Sigmoid colon (tissue), 7 donors: ENCODE measurements around the gene CCDC192. TPM values are rescaled to one million over a fixed set of nuclear protein-coding genes. Genes with fewer than 3 reads are reported as not detected.

Source experiments
- DNase-seq: peaks from one replicate; pipeline ENCODE4 v3.0.0-alpha.2; 2019
- H3K27ac ChIP-seq, 4 donors: fragments of 200-600 bp; sonication (generic); one replicate each; pipeline ENCODE4 v1.5.1; 2016 to 2019; ENCODE audit warnings: mild to moderate bottlenecking in 1 of 4
- H3K27me3 ChIP-seq, 3 donors: fragments of 200-600 bp; sonication (generic); one replicate each; pipeline ENCODE4 v1.5.1; 2019; ENCODE audit warnings: mild to moderate bottlenecking in 1 of 3
- H3K36me3 ChIP-seq, 4 donors: fragments of 200-600 bp; sonication (generic); one replicate each; pipeline ENCODE4 v1.5.1; 2016 to 2019
- H3K4me1 ChIP-seq, 4 donors: fragments of 200-600 bp; sonication (generic); one replicate each; pipeline ENCODE4 v1.5.1; 2017 to 2019
- H3K4me3 ChIP-seq, 4 donors: fragments of 200-600 bp; sonication (generic); one replicate each; pipeline ENCODE4 v1.5.1; 2017 to 2019; ENCODE audit warnings: mild to moderate bottlenecking in 2 of 4, moderate library complexity in 1 of 4
- H3K9me3 ChIP-seq, 4 donors: fragments of 200-600 bp in 3 of 4; sonication (generic) in 3 of 4; one replicate each; pipeline versions ENCODE4 v1.5.1 to v1.6.1; 2013 to 2019
- CTCF ChIP-seq, 4 experiments: fragments of 450-650 bp in 3 of 4; fragments of 200-600 bp in 1 of 4; IDR thresholded peaks; one replicate each; pipeline ENCODE4 v1.5.1; 2016 to 2019; ENCODE audit warnings: antibody characterized with exemption in 4 of 4, mild to moderate bottlenecking in 3 of 4, moderate library complexity in 2 of 4
- EP300 ChIP-seq, 4 donors: sonication (generic); formaldehyde crosslinking; IDR thresholded peaks; one replicate each; pipeline ENCODE4 v1.6.1; 2017; ENCODE audit warnings: antibody characterized with exemption in 4 of 4
- POLR2A ChIP-seq, 2 donors: fragments of 450-650 bp; IDR thresholded peaks; one replicate each; pipeline ENCODE4 v1.6.1; 2016; ENCODE audit warnings: antibody characterized with exemption in 2 of 2, mild to moderate bottlenecking in 2 of 2, moderate library complexity in 2 of 2
- POLR2AphosphoS5 ChIP-seq, 4 donors: sonication (generic); formaldehyde crosslinking; IDR thresholded peaks; one replicate each; pipeline ENCODE4 v1.6.1; 2017; ENCODE audit warnings: antibody characterized with exemption in 4 of 4
- WGBS, 2 donors: extraction: QIAGEN DNeasy Blood & Tissue Kit; methylation state at CpG; one replicate each; pipeline ENCODE4 v1.1.7; 2013; 5-methylcytosine and 5-hydroxymethylcytosine counted together
- intact Hi-C: fragments of 100-400 bp; cut with DNase I; formaldehyde crosslinking; loops from one replicate; pipeline ENCODE4 v1.15.1; 2023
- polyA plus RNA-seq, 3 donors: library from polyadenylated mRNA; stranded (reverse); fragments of 200-250 nt; gene quantifications; one replicate each; pipeline ENCODE4 v1.2.3, GENCODE V29; 2013
- total RNA-seq, 4 donors: library from RNA; depleted of rRNA; stranded (reverse); fragments of >200 nt; gene quantifications; one replicate each; pipeline ENCODE4 v1.1.0, GENCODE V29; 2016
- donor health status: healthy with polysubstance abuse.
- donor health status: Bipolar disorder and iron deficiency.
- donor health status: healthy.

The CCDC192 gene
- total and polyA plus RNA-seq, 7 donors: 0.36 to 2.4 TPM; not detected in 5

- Histone ChIP-seq H3K27me3 (no peaks in the 10 kb centered on the region), H3K4me1 (peaks cover 0 to 19% (median 18%) of the 10 kb centered on the region in 4 donors), H3K27ac (no peak overlapping the region), H3K9me3 (no peaks in the 10 kb centered on the region), H3K4me3 (no peak overlapping the region), H3K36me3 (no peaks in the 10 kb centered on the region)
- DNase-seq: no peak
- 28 to 36% methylated on average over 3 of the region's 3 CpGs for WGBS, 2 donors
- TF ChIP-seq POLR2AphosphoS5 (IDR thresholded peaks at IDR 0.05) (no peak), POLR2A (IDR thresholded peaks at IDR 0.05) (no peak), EP300 (IDR thresholded peaks at IDR 0.05) (no peak), CTCF (IDR thresholded peaks at IDR 0.05) (no peak)
- intact Hi-C loops: no loop called here
Measured at GRCh38 chr5:127802477-127802865, 99.3 kb downstream of the CCDC192 start.

- H3K4me3 ChIP-seq: no peak overlapping the region
- no peaks in the 10 kb centered on the region for H3K9me3 ChIP-seq
- DNase-seq: no peak
- WGBS, 2 donors: 75% methylated on average over 6 of the region's 6 CpGs
- H3K4me1 ChIP-seq: peaks cover 0 to 19% (median 18%) of the 10 kb centered on the region in 4 donors
- intact Hi-C loops: no loop called here
- no peaks in the 10 kb centered on the region for H3K27me3 ChIP-seq
- no peaks in the 10 kb centered on the region for H3K36me3 ChIP-seq
- TF ChIP-seq CTCF (IDR thresholded peaks at IDR 0.05) (no peak), POLR2A (IDR thresholded peaks at IDR 0.05) (no peak), POLR2AphosphoS5 (IDR thresholded peaks at IDR 0.05) (no peak), EP300 (IDR thresholded peaks at IDR 0.05) (no peak)
- H3K27ac ChIP-seq: no peak overlapping the region
Measured at GRCh38 chr5:127804886-127805426, 101.8 kb downstream of the CCDC192 start.

GRCh38 chr5:127805448-127805847, 102.3 kb downstream of the CCDC192 start:
- 85 to 87% methylated on average over 1 of the region's 1 CpG for WGBS, 2 donors
- intact Hi-C loops: no loop called here
- TF ChIP-seq POLR2A (IDR thresholded peaks at IDR 0.05) (no peak), POLR2AphosphoS5 (IDR thresholded peaks at IDR 0.05) (no peak), EP300 (IDR thresholded peaks at IDR 0.05) (no peak), CTCF (IDR thresholded peaks at IDR 0.05) (no peak)

DNA sequence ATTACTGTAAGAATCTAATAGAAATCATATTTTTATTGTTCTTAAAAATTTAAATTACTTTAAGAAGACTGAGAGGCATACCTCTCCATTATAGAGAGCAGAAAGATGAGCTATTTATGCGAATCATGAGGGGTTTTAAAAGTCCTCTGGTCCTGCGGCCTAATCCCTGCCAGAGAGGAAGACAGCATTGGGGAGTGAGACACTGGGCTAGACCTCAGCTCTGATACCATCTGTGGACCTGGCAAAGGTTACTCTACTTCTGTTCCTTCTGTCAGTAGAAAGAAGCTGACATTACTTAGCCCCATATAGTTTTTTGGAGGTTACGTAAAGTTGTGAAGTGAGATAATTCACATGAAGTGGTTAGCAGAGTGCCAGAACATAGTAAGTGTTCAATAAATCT, 103.6 kb downstream of the CCDC192 start:
- 95% methylated on average over 3 of the region's 3 CpGs for WGBS, 2 donors
- DNase-seq: no peak
- TF ChIP-seq POLR2A (IDR thresholded peaks at IDR 0.05) (no peak), POLR2AphosphoS5 (IDR thresholded peaks at IDR 0.05) (no peak), EP300 (IDR thresholded peaks at IDR 0.05) (no peak), CTCF (IDR thresholded peaks at IDR 0.05) (no peak)
- H3K4me1 ChIP-seq: peaks cover 0 to 16% (median 15%) of the 10 kb centered on the region in 4 donors
- H3K36me3 ChIP-seq: no peaks in the 10 kb centered on the region
- no peaks in the 10 kb centered on the region for H3K27me3 ChIP-seq
- H3K27ac ChIP-seq: no peak overlapping the region
- no peak overlapping the region for H3K4me3 ChIP-seq
- intact Hi-C loops: no loop called here
- H3K9me3 ChIP-seq: no peaks in the 10 kb centered on the region

More at GRCh38 chr5:127805448-127805847, 102.3 kb downstream of the CCDC192 start:
- H3K4me3 ChIP-seq: no peak overlapping the region
- H3K36me3 ChIP-seq: no peaks in the 10 kb centered on the region
- no peak for DNase-seq
- H3K9me3 ChIP-seq: no peaks in the 10 kb centered on the region
- peaks cover 0 to 19% (median 18%) of the 10 kb centered on the region in 4 donors for H3K4me1 ChIP-seq
- no peak overlapping the region for H3K27ac ChIP-seq
- no peaks in the 10 kb centered on the region for H3K27me3 ChIP-seq

GRCh38 chr5:127809533-127809932, 106.3 kb downstream of the CCDC192 start:
- no peaks in the 10 kb centered on the region for H3K27me3 ChIP-seq
- no peaks in the 10 kb centered on the region for H3K9me3 ChIP-seq
- TF ChIP-seq POLR2AphosphoS5 (IDR thresholded peaks at IDR 0.05) (no peak), POLR2A (IDR thresholded peaks at IDR 0.05) (no peak), CTCF (IDR thresholded peaks at IDR 0.05) (no peak), EP300 (IDR thresholded peaks at IDR 0.05) (no peak)
- H3K27ac ChIP-seq: no peak overlapping the region
- peaks cover 0 to 25% (median 19%) of the 10 kb centered on the region in 4 donors for H3K4me1 ChIP-seq
- intact Hi-C loops: no loop called here
- no peaks in the 10 kb centered on the region for H3K36me3 ChIP-seq
- no peak overlapping the region for H3K4me3 ChIP-seq
- DNase-seq: no peak
- WGBS, 2 donors: 81 to 84% methylated on average over 1 of the region's 1 CpG
